NOMO-1 (cell line): ENCODE measurements around the gene KRTAP19-4.
"Not testable (repeated sequence)": the region's sequence is repeated elsewhere in the genome, so short reads cannot be mapped to it uniquely, and the experiment has no call there.

Source experiments
- DNase-seq, 2 experiments: peaks; one replicate each; lab custom pipeline; 2025; ENCODE audit not compliant: unreplicated experiment in 2 of 2; lab: John Stamatoyannopoulos, UW

The KRTAP19-4 gene, protein sequence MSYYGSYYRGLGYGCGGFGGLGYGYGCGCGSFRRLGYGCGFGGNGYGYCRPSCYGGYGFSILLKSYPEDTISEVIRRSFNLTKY

DNA sequence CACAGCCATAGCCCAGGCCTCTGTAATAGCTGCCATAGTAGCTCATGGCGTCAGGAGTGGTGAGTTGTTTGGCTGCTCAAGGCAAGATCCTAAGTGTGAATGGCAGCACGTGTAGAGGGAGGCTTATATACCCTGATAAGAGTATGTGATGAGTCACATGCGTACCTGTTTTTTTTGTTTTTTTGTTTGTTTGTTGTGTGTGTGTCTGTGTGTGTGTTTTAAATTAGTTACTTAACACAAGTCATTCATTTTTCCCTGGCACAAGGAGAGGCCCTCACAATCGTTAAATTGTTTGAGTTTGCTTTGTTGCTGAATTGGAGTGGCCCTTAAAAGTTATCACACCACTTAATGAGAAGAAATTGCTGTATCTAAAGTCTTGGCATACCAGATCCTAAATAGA, at the start of gene KRTAP19-4:
Gene KRTAP19-4 (minus strand): TSS at position 101 of the 400 bp plus-strand sequence. CDS start 55 bp downstream, at position 46.
- DNase-seq: no peak

DNA sequence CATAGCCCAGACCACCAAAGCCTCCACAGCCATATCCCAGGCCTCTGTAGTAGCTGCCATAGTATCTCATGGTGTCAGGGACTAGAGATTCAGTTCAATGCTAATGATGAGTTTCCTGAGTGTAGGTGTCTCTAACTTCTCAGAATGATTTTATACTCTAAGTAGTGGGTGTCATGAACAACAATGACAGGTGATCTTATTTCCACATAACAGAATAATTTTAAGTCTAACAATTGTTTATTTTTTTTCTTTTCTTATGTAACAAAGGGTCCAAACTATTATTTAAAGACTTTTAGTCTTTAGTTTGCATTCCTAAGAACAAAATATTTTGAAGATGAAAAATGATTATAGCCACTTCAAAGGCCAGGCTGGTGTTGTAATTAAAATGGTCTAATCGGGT, 44.8 kb upstream of the KRTAP19-4 start, which contains the start of gene KRTAP19-6:
Gene KRTAP19-6 (minus strand): TSS at position 101 of the 400 bp plus-strand sequence. CDS start 31 bp downstream, at position 70.
- no peak for DNase-seq

GRCh38 chr21:30518876-30519275, 21.9 kb upstream of the KRTAP19-4 start:
- no peak for DNase-seq

DNA sequence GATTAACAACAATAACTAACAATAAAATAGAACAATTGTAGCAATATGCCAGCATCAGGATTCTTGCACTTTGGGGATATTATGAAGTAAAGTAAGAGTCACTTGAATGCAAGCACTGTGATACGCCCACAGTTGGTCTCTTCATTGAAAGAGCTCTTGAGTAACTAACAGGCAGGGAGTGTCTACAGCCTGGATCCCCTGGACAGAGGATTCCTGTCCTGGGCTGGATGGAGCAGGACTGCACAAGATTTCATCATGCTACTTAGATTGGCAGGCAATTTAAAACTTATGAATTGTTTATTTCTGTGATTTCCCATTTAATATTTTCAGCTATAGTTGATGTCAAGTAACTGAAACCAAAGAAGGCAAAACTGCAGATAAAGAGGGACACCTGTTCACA, 18.7 kb upstream of the KRTAP19-4 start:
- no peak for DNase-seq

DNA sequence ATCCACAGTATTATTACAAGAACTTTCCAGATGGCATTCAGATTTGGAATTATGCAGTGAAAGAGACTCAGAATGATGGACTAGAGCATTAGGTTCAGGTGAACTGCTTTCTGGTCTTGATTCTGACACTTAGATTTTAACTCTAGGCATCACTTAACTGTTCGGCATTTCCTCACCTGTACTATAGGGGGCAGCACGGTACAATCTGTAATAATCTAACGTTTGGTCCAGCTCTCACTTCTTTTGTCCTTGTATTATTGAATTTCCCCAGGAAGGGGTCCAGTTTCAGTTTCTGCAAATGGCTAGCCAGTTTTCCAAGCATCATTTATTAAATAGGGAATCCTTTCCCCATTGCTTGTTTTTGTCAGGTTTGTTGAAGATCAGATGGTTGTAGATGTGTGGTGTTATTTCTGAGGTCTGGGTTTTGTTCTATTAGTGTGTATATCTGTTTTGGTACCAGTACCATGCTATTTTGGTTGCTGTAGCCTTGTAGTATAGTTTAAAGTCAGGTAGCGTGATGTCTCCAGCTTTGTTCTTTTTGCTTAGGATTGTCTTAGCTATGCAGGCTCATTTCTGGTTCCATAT, 8.7 kb upstream of the KRTAP19-4 start:
- not testable (repeated sequence) for DNase-seq

- no peak for DNase-seq
Measured at GRCh38 chr21:30502041-30502440, 5.1 kb upstream of the KRTAP19-4 start, which contains the start of gene KRTAP19-5. KRTAP19-5 (minus strand) TSS chr21:30502141; CDS start chr21:30502090, 51 bp downstream.

GRCh38 chr21:30491963-30492428, 5.0 kb downstream of the KRTAP19-4 start, which contains the start of gene KRTAP19-3:
KRTAP19-3 (minus strand) TSS chr21:30492013; CDS start chr21:30491957, 56 bp downstream.
- no peak for DNase-seq

DNA sequence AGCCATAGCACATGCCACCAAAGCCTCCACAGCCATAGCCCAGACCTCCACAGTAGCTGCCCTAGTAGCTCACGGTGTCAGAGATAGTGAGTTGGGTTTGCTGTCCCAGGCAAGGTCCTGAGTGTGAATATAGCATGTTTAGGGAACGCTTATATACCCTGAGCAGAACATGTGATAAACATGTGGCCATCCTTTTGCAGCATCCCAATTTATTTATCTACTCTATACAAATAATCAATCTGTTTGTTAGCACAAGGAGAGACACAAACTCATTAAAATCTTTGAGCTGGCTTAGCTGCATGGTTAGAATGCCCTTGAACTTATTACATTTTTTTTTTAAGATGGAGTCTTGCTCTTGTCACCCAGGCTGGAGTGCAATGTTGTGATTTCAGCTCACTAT, 9.6 kb downstream of the KRTAP19-4 start, which contains the start of gene KRTAP19-2:
Gene KRTAP19-2 (minus strand): TSS at position 101 of the 400 bp plus-strand sequence. CDS start 88 bp downstream, at position 13.
- DNase-seq: no peak

GRCh38 chr21:30486180-30486579, 10.8 kb downstream of the KRTAP19-4 start:
- DNase-seq: no peak

DNA sequence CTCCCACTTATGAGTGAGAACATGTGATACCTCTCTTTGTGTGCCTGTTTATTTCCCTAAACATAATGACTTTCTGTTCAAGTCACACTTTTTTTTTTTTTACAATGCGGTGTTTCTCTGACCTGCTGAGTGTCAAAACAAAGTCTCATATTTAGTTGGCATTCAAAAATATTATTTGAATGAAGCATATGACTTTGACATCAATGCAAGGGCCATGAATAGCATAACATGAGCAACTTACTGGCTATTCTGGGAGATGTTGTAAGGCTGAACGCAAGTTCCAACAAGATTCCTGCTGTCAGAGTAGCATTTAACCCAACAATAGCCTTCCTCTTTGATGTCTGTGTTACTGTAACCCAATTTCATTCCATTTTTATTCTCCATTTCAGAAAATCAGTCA, 14.8 kb downstream of the KRTAP19-4 start:
- DNase-seq: no peak

GRCh38 chr21:30480145-30480544, 16.8 kb downstream of the KRTAP19-4 start, which contains the start of gene KRTAP19-1:
KRTAP19-1 (minus strand) TSS chr21:30480367; CDS start chr21:30480317, 50 bp downstream.
- DNase-seq: no peak

- no peak for DNase-seq
Measured at GRCh38 chr21:30479259-30479658, 17.7 kb downstream of the KRTAP19-4 start.

DNA sequence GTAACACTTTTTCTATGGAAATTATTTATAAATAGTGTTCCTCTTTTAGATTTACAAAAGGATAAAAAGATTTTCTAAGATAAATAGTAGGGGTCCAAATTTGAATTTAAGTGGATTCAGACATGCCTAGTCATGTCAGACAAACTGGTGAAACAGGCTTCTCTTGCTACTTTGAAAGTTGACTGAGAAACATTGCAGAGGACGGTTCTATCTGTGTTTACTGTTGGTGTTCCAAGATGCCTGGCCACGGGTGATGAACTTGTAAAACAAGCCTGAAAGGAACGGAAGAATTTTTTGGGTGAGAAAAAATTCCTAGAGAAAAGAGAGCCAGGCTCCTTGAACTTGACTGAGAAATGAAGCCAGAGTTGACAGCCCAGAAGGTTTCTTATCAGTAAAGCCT, 19.0 kb downstream of the KRTAP19-4 start:
- DNase-seq: no peak

DNA sequence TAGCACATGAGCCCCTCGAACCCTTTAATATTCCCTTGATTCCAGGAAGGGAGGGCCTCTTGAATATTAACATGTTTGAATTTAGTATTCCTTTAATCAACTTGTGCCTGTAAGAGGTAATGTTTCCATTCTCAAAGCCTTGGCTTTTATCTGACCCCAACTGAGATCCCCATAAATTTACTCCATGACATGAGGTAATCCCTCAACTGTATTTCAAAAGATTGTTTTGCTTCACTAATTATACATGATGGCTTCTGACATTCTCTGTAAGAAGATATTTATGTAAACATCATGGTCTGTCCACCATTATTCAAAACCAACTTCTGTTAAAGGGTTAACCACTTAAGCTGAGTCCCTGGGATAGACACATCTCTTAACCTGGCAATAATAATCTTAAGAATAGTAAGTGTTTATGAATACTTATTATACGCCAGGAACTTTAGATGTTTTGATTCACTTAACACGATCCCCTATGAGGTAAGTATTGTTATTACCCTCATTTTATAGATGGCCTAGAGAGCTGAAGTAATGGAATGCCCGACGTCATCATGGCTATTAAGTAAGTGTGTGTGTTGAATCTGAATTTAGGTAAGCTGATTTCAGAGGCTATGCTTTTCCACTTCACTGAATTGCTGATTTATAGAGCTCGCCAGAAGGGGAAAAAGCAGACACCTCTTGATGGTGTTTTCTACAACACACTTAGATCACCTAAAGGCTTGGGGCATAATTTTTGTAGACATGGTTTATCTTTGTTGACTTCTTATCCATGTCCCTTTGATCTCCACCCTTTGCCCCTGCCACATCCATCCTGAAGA, 27.9 kb downstream of the KRTAP19-4 start:
- DNase-seq: no peak

GRCh38 chr21:30463713-30464112, 33.3 kb downstream of the KRTAP19-4 start:
- peak in 1 of 2 experiments; percentile 4 for DNase-seq

DNA sequence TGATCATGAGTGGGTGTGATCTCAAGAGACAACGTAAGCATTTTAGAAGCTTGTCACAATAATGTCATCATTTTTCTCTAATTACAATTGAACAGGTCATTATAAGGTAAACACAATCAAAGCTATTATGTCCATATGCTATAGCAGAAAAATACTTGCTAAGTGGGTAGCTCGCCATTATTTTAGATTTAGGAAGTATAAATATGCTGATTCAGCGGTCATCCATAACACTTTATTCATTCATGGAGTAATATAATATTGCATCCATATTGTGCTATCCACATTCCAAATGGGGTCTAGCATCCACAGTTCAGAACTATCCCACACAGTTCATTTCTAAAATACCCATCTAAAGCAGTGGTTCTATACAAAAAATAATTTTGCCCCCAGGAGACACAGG, 48.5 kb downstream of the KRTAP19-4 start:
- no peak for DNase-seq

DNA sequence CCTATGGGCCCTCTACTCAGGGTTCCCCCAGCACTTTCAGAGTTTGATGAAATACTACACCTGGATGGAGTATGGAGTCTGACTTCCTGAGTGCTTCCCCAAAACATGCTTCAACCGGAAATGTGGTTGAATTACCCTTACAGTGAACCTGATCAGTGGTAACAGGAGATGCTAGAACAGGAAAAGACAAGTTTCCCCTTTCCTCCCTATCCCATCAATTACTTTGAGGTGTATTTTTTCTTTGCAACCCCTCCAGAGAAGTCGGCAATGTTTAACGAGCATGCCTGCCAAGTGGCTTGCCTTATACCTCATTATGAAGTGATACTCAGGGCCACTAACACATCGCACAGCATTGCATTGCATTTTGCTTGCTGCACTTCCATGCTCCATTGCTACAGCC, 49.9 kb downstream of the KRTAP19-4 start:
- DNase-seq: no peak
